A549 (cell line): ENCODE results near the gene ATP2C1.

Experiments used
- CBX2 ChIP-seq: fragments of 200-600 bp; sonication (generic); IDR thresholded peaks from 2 replicates; pipeline ENCODE4 v1.6.1; 2016; ENCODE audit warnings: low read depth, mild to moderate bottlenecking, borderline replicate concordance
- CEBPB ChIP-seq, 2 experiments: fragments of >200 bp in 1 of 2; sonication (Bioruptor Twin) in 1 of 2; formaldehyde crosslinking in 1 of 2; IDR thresholded peaks; 2 replicates each; pipeline ENCODE4 v1.6.1; 2012 to 2016
- KDM5A ChIP-seq: fragments of 200-600 bp; sonication (generic); IDR thresholded peaks from 2 replicates; pipeline ENCODE4 v1.6.1; 2016; ENCODE audit warnings: antibody characterized with exemption, mild to moderate bottlenecking
- POLR2A ChIP-seq: IDR thresholded peaks from 2 replicates; pipeline ENCODE4 v1.6.1; 2012; ENCODE audit warnings: mild to moderate bottlenecking, low read length
- RFX5 ChIP-seq: fragments of 450-650 bp; IDR thresholded peaks from 2 replicates; pipeline ENCODE4 v1.7.1; 2014; ENCODE audit warnings: antibody characterized with exemption, mild to moderate bottlenecking, moderate library complexity
- TF ChIP-seq, protein P1 (sequence below): fragments of 150-350 bp; IDR thresholded peaks from 2 replicates; pipeline ENCODE4 v1.6.1; 2014; ENCODE audit warnings: low read depth, mild to moderate bottlenecking, low read length
- TF ChIP-seq, protein P2 (sequence below): fragments of >200 bp; sonication (Bioruptor Twin); formaldehyde crosslinking; IDR thresholded peaks from 3 replicates; pipeline ENCODE4 v1.5.1; 2016
- TF ChIP-seq, protein P3 (sequence below): fragments of >200 bp; sonication (Bioruptor Twin); formaldehyde crosslinking; IDR thresholded peaks from 3 replicates; pipeline ENCODE4 v1.6.1; 2016

GRCh38 chr3:131028844-131029243 is 135.0 kb downstream of the ATP2C1 start:
- no peak for TF ChIP-seq CBX2
- TF ChIP-seq, protein P1, sequence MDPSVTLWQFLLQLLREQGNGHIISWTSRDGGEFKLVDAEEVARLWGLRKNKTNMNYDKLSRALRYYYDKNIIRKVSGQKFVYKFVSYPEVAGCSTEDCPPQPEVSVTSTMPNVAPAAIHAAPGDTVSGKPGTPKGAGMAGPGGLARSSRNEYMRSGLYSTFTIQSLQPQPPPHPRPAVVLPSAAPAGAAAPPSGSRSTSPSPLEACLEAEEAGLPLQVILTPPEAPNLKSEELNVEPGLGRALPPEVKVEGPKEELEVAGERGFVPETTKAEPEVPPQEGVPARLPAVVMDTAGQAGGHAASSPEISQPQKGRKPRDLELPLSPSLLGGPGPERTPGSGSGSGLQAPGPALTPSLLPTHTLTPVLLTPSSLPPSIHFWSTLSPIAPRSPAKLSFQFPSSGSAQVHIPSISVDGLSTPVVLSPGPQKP = no peak
- no peak for TF ChIP-seq POLR2A
- no peak for TF ChIP-seq CEBPB (IDR thresholded peaks at IDR 0.05)
- TF ChIP-seq, protein P2, sequence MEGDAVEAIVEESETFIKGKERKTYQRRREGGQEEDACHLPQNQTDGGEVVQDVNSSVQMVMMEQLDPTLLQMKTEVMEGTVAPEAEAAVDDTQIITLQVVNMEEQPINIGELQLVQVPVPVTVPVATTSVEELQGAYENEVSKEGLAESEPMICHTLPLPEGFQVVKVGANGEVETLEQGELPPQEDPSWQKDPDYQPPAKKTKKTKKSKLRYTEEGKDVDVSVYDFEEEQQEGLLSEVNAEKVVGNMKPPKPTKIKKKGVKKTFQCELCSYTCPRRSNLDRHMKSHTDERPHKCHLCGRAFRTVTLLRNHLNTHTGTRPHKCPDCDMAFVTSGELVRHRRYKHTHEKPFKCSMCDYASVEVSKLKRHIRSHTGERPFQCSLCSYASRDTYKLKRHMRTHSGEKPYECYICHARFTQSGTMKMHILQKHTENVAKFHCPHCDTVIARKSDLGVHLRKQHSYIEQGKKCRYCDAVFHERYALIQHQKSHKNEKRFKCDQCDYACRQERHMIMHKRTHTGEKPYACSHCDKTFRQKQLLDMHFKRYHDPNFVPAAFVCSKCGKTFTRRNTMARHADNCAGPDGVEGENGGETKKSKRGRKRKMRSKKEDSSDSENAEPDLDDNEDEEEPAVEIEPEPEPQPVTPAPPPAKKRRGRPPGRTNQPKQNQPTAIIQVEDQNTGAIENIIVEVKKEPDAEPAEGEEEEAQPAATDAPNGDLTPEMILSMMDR = no peak
- TF ChIP-seq RFX5 = no peak
- TF ChIP-seq, protein P3, sequence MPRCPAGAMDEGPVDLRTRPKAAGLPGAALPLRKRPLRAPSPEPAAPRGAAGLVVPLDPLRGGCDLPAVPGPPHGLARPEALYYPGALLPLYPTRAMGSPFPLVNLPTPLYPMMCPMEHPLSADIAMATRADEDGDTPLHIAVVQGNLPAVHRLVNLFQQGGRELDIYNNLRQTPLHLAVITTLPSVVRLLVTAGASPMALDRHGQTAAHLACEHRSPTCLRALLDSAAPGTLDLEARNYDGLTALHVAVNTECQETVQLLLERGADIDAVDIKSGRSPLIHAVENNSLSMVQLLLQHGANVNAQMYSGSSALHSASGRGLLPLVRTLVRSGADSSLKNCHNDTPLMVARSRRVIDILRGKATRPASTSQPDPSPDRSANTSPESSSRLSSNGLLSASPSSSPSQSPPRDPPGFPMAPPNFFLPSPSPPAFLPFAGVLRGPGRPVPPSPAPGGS = no peak
- no peak for TF ChIP-seq KDM5A
